Measurements from ENCODE around the gene SIX3.

The SIX3 gene

DNA sequence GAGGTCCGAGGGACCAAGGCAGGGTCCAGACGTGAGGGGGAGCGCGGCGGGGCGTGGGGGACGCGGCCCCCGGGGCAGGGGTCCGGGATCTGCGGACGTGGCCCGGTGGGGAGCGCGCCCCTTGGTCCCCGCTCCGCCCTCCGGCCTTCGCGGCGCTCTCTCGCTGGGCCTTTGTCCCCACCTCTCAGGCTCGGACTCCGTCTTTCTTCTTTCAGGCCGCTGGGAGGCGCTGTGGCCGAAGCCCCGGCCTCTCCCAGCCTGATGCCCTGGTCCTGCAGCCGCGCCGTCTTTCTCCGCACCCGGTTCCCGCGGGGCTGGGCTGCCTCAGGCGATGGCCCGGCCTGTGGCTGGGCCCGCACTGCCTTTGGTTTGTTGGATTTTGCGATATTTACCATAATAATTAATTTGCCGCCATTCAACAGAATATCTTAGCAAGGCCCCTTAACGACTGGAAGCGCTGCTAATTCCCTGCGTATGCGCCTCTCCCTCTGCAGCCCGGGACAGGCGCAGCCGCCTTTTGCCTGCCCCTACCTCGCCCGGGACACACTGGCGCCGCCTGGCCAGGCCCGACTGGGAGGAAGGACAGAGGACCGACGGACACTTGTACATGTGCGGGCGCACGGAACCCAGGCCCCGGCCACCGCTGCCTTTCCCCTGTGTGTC is 10.8 kb downstream of the SIX3 start:
- peak; percentile 74 to 77 for DNase-seq (ENCODE audit: low read depth in 2 of 2)
- H3K4me3 ChIP-seq (replicated peaks in 1 of 2; ENCODE audit: low read depth in 2 of 2, low read length in 2 of 2), result peak overlapping the region; percentile 32 to 35
- TF ChIP-seq, protein P1, sequence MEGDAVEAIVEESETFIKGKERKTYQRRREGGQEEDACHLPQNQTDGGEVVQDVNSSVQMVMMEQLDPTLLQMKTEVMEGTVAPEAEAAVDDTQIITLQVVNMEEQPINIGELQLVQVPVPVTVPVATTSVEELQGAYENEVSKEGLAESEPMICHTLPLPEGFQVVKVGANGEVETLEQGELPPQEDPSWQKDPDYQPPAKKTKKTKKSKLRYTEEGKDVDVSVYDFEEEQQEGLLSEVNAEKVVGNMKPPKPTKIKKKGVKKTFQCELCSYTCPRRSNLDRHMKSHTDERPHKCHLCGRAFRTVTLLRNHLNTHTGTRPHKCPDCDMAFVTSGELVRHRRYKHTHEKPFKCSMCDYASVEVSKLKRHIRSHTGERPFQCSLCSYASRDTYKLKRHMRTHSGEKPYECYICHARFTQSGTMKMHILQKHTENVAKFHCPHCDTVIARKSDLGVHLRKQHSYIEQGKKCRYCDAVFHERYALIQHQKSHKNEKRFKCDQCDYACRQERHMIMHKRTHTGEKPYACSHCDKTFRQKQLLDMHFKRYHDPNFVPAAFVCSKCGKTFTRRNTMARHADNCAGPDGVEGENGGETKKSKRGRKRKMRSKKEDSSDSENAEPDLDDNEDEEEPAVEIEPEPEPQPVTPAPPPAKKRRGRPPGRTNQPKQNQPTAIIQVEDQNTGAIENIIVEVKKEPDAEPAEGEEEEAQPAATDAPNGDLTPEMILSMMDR (IDR thresholded peaks at IDR 0.05; ENCODE audit: low read depth, low read length), result peak; percentile 78

GRCh38 chr2:44952806-44953498 is 11.4 kb downstream of the SIX3 start:
- peak overlapping the region; percentile 32 to 35 for H3K4me3 ChIP-seq (replicated peaks in 1 of 2; ENCODE audit: low read depth in 2 of 2, low read length in 2 of 2)
- TF ChIP-seq, protein P1 (IDR thresholded peaks at IDR 0.05; ENCODE audit: low read depth, low read length), result no peak
- no peak for DNase-seq (ENCODE audit: low read depth in 2 of 2)

- TF ChIP-seq, protein P1 (IDR thresholded peaks at IDR 0.05; ENCODE audit: low read depth, low read length), result no peak
- DNase-seq (ENCODE audit: low read depth in 2 of 2), result no peak
- no peak overlapping the region for H3K4me3 ChIP-seq (replicated peaks in 1 of 2; ENCODE audit: low read depth in 2 of 2, low read length in 2 of 2)
These were observed 12.0 kb downstream of the SIX3 start for GRCh38 chr2:44953499-44953883.

GRCh38 chr2:44954447-44954888 is 13.0 kb downstream of the SIX3 start:
- no peak for DNase-seq (ENCODE audit: low read depth in 2 of 2)
- TF ChIP-seq, protein P1 (IDR thresholded peaks at IDR 0.05; ENCODE audit: low read depth, low read length), result no peak
- no peak overlapping the region for H3K4me3 ChIP-seq (replicated peaks in 1 of 2; ENCODE audit: low read depth in 2 of 2, low read length in 2 of 2)

- no peak for DNase-seq (ENCODE audit: low read depth in 2 of 2)
- TF ChIP-seq, protein P1 (IDR thresholded peaks at IDR 0.05; ENCODE audit: low read depth, low read length), result no peak
- H3K4me3 ChIP-seq (replicated peaks in 1 of 2; ENCODE audit: low read depth in 2 of 2, low read length in 2 of 2), result peak overlapping the region; percentile 8 to 21
These were observed 13.5 kb downstream of the SIX3 start for GRCh38 chr2:44954889-44955592.

DNA sequence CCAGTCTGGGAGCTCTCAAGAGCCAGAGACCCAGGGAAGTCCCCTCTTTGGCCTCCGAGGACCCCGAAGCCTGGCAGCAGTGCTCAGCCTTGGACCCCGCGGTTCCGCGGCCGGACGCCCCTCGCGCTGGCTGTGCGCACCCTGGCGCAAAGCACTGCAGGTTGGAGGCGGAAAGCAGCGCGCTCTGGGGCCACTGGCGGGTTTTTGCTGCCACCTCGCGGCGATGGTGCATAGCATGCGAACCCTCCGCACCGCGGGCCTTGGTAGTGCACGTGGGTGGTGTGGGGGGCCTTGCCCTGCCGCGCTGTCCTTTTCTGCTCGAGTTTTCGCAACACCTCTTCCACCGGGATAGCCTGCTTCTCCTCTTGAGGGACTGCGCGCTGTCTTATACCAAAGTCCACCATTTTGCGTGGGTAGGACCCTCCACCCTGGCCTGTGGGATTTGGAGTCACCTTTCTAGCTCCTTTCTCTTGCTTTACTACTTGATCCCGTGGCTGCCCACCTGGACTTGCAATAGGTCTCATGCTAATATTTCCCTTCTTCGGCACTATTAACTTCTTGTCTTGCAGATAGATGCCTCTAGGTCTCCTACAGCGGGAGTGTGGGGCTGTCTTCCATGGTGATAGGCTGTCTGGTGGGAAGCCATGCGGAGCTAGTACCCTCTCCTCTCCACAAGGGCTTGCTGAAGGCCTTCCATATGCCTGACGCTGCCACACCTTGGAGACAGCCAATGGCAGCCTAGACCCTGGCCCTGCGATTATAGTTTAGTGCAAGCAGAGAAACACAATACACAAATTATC is 14.3 kb downstream of the SIX3 start:
- peak overlapping the region in 1 of 2 donors; percentile 21 for H3K4me3 ChIP-seq (replicated peaks in 1 of 2; ENCODE audit: low read depth in 2 of 2, low read length in 2 of 2)
- DNase-seq (ENCODE audit: low read depth in 2 of 2), result peak; percentile 70 to 80
- TF ChIP-seq, protein P1 (IDR thresholded peaks at IDR 0.05; ENCODE audit: low read depth, low read length), result peak; percentile 85
